Measurements from ENCODE around the gene APLP2.
A peak's percentile ranks its signal among the peaks of the same experiment; 100 is the strongest.
"Not testable (repeated sequence)": the region's sequence is repeated elsewhere in the genome, so short reads cannot be mapped to it uniquely, and the experiment has no call there.

Gene APLP2

GRCh38 chr11:130069659-130070108, at the start of gene APLP2:
Gene APLP2 (plus strand): TSS chr11:130069894. CDS start chr11:130069978, 84 bp downstream.
- peak within 1 kb of the TSS; percentile 76 for H3K4me3 ChIP-seq (ENCODE audit: low read depth, low read length)
- TF ChIP-seq CTCF (IDR thresholded peaks at IDR 0.05; ENCODE audit: low read depth, low read length): no peak

- TF ChIP-seq CTCF (IDR thresholded peaks at IDR 0.05; ENCODE audit: low read depth, low read length): no peak
Measured at GRCh38 chr11:130020323-130020722, 49.4 kb upstream of the APLP2 start.

DNA sequence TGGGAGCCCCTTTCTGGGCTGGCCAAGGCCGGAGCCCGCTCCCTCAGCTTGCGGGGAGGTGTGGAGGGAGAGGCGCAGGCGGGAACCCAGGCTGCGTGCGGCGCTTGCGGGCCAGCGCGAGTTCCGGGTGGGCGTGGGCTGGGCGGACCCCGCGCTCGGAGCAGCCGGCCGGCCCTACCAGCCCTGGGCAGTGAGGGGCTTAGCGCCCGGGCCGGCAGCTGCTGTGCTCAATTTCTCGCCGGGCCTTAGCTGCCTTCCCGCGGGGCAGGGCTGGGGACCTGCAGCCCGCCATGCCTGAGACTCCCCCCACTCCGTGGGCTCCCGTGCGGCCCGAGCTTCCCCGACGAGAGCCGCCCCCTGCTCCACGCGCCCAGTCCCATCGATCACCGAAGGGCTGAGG, 48.1 kb upstream of the APLP2 start:
- H3K4me3 ChIP-seq (ENCODE audit: low read depth, low read length): not testable (repeated sequence)

More at GRCh38 chr11:130020323-130020722, 49.4 kb upstream of the APLP2 start:
- H3K4me3 ChIP-seq (ENCODE audit: low read depth, low read length): no peak overlapping the region

GRCh38 chr11:130022799-130023198, 46.9 kb upstream of the APLP2 start:
- no peak overlapping the region for H3K4me3 ChIP-seq (ENCODE audit: low read depth, low read length)
- TF ChIP-seq CTCF (IDR thresholded peaks at IDR 0.05; ENCODE audit: low read depth, low read length): no peak

- no peak overlapping the region for H3K4me3 ChIP-seq (ENCODE audit: low read depth, low read length)
- no peak for TF ChIP-seq CTCF (IDR thresholded peaks at IDR 0.05; ENCODE audit: low read depth, low read length)
Measured at GRCh38 chr11:130023204-130023603, 46.5 kb upstream of the APLP2 start.

DNA sequence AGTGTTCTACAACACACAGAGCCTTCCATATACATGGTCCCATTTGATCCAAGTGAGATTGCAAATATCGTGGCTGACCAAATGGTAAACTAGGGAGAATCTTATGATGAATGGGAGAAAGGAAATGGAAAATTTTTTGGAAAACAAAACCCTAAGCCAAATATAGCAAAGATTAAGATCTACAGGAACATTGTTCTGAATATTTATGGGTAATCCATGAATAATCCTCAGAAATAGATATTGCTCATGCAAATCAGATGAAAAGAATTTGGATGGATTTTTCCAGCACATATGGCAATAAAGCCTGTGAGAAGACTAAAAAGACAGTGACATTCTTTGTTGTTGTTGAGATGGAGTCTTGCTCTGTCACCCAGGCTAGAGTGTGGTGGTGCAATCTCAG, 45.3 kb upstream of the APLP2 start:
- no peak overlapping the region for H3K4me3 ChIP-seq (ENCODE audit: low read depth, low read length)
- TF ChIP-seq CTCF (IDR thresholded peaks at IDR 0.05; ENCODE audit: low read depth, low read length): no peak

- no peak for TF ChIP-seq CTCF (IDR thresholded peaks at IDR 0.05; ENCODE audit: low read depth, low read length)
- H3K4me3 ChIP-seq (ENCODE audit: low read depth, low read length): no peak overlapping the region
Measured at GRCh38 chr11:130025371-130025770, 44.3 kb upstream of the APLP2 start.

DNA sequence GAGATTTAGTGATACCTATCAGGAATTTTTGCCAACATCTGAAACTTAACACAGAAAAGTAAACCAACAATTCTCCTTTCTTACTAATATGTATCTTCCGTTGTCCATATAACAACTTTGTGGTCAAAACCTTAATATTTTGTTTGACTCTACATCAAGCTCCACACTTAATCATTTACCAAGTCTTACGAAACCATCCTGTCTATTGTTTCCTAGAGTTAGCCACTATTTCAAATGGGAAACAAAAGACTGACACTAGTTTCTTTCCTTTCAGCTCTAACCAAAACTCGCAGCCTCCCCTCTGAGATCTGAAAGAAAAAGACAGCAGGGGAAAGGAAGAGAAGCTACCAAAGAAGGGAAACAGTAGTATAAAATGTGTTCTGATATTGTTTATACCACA, 40.6 kb upstream of the APLP2 start:
- H3K4me3 ChIP-seq (ENCODE audit: low read depth, low read length): no peak overlapping the region
- no peak for TF ChIP-seq CTCF (IDR thresholded peaks at IDR 0.05; ENCODE audit: low read depth, low read length)

Measured in WI38 (cell line).